ENCODE measurements around the gene OCIAD1.
"Not testable (repeated sequence)": the region's sequence is repeated elsewhere in the genome, so short reads cannot be mapped to it uniquely, and the experiment has no call there.

Gene OCIAD1

DNA sequence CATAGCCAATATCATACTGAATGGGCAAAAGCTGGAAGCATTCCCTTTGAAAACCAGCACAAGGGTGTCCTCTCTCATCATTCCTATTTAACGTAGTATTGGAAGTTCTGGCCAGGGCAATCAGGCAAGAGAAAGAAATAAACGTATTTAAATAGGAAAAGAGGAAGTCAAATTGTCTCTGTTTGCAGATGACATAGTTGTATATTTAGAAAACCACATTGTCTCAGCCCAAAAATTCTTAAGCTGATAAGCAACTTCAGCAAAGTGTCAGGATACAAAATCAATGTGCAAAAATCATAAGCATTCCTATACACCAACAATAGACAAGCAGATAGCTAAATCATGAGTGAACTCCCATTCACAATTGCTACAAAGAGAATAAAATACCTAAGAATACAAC lies 9.5 kb upstream of the OCIAD1 start:
- not testable (repeated sequence) for DNase-seq

DNA sequence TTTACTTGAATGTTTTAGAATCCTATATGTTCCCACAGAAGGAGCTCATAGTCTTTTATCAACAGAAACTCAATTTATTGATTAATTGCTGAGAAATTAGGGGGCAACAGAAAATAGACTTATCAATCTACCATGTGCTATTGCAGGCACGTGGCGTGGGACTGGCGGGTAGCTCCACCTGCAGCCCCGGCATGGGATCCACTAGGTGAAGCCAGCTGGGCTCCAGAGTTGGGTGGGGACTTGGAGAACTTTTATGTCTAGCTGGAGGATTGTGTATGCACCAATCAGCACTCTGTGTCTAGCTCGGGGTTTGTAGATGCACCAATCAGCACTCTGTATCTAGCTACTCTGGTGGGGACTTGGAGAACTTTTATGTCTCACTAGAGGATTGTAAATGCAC lies 3.3 kb upstream of the OCIAD1 start:
- DNase-seq, result no peak

DNA sequence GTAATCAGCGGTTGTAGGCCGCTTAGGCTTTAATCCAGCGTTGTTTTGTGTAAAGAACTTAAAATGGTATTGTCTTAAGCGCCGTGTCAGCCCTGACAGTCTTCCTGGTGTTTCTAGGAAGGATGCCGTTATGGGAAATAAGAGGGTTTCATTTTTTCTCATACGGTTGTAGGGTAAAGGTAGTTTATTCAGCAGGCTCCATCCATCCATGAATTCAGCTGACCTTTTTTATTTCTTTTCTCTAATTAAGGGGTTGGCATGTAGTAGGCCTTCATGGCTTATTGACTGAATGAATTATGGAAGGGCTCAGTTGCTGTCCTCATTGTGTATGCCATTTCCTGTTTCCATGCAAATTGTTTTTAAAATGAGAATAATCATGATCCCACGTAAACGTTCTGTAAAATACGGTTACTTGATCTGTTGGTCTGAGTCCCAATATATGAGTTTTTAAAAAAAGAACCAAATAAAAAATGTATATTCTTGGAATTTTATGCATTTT lies 693 bp downstream of the OCIAD1 start:
- no peak for DNase-seq

DNA sequence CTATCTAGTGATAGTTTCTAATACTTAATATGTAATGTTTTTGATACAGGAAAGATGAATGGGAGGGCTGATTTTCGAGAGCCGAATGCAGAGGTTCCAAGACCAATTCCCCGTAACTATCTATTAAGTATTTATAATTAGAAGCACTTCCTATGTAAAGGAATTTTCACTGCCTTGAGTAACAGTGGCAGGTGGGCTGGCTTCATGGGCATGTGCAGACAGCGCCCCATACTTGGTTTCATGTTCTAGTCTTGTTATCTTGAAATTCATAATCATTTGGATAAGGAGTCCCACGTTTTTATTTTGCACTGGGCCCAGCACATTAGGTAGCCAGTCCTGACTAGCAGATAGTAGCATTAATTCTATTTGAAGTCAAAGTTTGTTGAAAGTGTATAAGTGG lies 1.7 kb downstream of the OCIAD1 start:
- no peak for DNase-seq

DNA sequence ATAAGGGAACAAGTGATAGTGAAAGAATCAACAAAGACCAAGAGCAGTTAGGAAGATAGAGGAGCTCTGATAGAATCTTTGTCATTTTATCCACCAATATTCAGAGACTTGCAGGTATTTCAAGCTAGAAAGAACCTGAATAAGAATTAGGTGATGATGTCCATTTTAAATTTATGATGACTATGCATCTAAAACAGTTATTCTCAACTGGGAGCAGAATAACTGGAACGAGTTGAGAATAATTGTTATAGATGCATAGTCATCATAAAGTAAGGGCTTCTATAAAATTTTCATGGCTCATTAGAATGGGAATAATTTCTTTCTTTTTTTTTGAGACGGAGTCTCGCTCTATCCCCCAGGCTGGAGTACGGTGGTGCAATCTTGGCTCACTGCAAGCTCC lies 5.8 kb downstream of the OCIAD1 start:
- no peak for DNase-seq

DNA sequence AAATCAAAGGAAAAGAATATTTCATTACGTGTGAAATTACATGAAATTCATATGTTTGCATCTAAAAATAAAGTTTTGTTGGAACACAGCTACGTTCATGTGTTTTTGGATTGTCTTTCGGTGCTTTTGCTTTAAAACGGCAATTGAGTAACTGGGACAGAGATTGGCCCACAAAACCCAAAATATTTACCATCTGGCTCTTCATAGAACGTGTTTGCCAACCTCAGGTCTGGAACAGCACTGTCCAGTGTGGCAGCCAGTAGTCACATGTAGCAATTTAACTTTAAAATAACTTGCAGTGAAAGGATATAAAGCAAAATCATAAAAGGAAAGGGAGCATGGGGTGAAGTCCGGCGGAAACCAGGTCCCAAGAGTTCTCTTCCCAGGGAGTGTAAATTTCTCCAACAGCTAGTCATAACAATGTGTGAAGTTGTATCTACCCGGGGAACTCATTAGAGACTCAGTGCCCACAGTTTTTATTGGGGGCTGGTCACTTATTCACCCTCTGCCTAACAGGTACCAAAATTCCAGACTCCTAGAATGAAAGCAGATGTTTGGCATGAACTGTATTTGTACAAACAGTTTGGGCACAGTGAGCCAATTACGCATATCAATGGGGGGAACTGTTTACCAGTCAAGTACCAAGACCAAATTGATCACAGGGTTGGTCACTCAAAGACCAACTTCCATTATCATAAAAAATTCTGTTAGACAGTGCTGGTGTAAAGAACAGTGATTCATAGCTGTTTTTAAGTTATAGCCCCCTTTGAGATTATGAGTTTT lies 10.3 kb downstream of the OCIAD1 start:
- no peak for DNase-seq

DNA sequence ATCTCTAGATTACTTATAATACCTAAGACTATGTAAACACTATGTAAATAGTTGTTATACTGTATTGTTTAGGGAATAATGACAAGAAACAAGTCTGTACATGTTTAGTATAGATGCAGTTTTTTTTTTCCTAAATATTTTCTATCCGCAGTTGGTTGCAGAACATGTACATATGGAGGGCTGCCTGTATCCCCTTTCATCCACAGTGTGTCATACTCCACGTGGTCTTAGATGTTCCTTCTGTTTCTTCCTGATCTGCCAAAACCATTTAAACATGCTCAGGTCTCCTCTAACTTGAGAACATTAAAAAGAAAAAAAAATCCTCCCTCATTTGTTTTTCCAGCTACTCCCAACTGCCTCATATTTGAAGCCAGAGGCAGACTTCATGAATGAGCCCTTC lies 14.0 kb downstream of the OCIAD1 start:
- no peak for DNase-seq

DNA sequence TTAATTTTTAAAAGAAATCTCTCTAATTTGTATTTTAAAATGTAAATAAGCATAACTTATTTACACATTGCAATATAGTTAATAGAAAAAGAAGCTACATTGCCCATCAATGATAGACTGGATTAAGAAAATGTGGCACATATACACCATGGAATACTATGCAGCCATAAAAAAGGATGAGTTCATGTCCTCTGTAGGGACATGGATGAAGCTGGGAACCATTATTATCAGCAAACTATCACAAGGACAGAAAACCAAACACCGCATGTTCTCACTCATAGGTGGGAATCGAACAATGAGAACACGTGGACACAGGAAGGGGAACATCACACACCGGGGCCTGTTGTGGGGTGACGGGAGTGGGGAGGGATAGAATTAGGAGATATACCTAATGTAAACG lies 17.9 kb downstream of the OCIAD1 start:
- DNase-seq, result not testable (repeated sequence)

DNA sequence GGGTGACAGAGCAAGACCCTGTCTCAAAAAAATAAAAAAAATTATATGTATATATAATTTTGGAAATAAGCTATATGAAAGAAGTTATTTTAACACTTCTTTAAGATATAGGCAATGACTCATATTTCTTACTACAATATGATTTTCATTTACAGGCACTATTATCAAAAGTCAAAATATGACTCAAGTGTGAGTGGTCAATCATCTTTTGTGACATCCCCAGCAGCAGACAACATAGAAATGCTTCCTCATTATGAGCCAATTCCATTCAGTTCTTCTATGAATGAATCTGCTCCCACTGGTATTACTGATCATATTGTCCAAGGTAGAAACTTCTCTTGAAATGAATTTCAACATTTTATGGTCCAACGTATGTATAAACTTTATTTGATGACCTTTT lies 20.8 kb downstream of the OCIAD1 start:
- DNase-seq, result no peak

DNA sequence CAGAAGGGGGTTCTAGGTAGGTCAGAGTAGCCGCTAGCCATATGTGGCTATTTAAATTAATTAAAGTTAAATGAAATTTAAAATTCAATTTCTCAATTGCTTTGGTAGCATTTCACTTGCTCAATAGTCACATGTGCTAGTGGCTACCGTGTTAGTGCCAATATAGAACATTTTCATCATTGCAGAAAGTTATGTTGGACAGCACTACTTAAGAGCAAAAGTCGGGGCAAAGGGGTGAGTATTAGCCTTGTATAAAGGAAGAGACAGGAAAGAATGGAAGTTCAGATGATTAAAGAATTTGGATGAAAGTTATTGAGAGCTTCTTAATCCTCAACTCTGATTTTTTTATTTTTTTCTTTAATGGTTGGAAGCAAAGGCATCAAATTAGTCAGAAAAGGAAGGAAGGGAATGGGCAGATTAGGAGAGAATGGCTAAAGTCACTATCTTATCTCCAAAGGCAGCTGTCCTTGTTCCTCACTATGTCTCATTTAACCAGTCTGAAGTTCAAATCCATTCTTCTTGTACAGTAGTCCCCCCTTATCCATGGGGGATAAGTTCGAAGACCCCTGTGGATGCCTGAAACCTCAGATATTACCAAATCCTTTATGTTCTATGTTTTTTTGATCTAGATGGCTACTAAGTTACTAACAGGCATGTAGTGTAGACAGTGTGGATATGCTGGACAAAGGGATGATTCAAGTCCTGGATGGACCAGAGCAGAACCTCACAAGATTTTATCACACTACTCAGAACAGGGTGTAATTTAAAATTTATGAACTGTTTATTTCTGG lies 22.9 kb downstream of the OCIAD1 start:
- no peak for DNase-seq

DNA sequence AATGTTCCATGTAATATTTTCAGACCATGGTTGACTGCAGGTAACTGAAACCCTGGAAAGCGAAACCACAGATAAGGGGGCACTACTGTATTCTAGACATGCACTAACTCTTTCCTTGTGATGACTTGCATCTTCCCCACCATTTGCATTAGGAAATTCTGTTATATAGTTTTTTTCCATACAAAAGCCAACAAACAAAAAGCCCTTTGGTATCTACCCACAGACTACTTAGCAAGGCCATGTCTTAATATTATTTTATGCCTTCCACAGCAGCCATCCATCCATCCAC lies 23.5 kb downstream of the OCIAD1 start:
- no peak for DNase-seq

DNA sequence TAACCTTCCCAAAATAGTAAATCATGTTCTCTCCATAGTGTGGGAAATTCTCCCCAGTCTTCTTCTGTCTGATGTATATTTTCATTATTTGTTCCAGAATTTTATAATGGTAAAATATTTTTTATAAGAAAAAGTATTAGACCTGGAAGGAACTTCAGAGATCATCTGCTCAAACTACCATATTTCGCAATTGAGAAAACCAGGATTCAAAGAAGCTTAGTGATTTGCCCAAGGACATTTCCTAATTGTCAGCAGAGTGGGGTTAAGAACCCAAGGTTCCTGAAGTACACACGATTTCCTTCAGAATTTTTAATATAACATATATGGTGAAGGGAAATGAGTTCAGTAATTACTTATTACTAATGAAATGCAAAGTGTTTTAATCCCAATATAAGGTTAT lies 24.1 kb downstream of the OCIAD1 start:
- DNase-seq, result no peak

DNA sequence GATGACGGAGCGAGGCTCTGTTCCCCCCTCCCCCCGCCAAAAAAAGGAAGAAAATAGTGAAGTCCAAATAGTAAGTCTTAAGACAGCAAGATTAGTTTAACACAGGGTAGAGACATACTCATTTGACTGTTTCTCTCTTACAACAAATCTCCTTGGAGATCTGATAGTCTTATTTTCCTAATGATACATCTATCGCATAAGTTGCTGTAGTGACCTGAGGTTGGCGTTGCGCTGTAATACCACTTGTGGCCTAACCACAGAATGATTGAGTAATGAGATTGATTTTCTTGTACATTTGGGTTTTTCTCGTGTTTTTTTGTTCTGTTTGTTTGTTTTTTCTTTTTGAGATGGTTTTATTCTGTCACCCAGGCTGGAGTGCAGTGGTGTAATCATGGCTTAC lies 27.2 kb downstream of the OCIAD1 start:
- no peak for DNase-seq

DNA sequence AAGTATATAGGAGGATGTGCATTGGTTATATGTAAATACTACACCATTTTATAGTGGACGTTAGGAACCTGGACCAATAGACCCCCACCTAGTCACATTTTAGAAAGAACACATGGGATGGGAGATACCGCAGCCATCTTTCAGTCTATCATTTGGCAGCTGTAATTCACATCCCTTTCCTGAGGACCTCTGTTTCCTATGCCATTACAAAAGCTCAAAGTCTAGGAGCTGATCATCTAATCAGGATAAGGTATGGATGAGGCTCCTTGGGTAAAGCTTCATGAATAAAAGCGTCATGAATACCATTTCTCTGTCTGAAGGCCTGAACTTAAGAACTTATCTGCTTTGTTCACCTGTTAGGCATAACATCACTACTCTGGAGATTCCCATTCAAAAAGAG lies 31.1 kb downstream of the OCIAD1 start:
- DNase-seq, result no peak

DNA sequence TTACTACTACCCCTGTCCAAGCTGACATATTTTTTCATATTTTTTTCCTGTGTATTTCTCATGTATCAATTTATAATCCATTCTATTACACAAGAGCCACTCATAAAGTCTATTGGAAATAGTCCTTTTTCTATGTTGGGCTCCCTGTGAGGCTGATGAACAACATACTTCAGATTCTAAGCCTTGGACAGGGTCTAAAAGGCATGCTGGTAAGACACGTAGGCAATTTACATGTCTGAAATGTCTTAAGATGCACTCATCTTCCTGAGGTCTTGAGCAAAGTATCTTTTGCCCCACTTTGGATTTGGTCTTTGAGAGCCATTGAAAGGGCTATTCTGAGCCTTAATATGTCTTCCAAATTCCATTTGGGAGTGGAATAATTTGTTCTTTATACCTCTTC lies 31.8 kb downstream of the OCIAD1 start:
- no peak for DNase-seq

DNA sequence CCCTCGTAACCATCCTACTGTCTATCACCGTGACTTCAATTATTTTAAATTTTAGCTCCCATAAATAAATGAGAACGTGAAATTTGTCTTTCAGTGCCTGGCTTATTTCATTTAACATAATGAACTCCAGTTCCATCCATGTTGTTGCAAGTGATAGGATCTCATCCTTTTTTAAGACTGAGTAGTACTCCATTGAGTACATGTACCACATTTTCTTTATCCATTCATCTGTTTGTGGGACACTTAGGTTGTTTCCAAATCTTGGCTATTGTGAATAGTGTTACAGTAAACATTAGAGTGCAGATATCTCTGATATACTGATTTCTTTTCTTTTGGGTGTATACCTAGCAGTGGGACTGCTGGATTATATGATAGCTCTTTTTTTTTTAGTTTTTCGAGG lies 32.8 kb downstream of the OCIAD1 start:
- no peak for DNase-seq

DNA sequence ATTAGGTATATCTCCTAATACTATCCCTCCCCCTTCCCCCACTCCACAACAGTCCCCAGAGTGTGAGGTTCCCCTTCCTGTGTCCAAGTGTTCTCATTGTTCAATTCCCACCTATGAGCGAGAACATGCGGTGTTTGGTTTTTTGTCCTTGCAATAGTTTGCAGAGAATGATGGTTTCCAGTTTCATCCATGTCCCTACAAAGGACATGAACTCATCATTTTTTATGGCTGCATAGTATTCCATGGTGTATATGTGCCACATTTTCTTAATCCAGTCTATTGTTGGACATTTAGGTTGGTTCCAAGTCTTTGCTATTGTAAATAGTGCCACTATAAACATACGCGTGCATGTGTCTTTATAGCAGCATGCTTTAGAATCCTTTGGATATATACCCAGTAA lies 33.8 kb downstream of the OCIAD1 start:
- DNase-seq, result not testable (repeated sequence)

DNA sequence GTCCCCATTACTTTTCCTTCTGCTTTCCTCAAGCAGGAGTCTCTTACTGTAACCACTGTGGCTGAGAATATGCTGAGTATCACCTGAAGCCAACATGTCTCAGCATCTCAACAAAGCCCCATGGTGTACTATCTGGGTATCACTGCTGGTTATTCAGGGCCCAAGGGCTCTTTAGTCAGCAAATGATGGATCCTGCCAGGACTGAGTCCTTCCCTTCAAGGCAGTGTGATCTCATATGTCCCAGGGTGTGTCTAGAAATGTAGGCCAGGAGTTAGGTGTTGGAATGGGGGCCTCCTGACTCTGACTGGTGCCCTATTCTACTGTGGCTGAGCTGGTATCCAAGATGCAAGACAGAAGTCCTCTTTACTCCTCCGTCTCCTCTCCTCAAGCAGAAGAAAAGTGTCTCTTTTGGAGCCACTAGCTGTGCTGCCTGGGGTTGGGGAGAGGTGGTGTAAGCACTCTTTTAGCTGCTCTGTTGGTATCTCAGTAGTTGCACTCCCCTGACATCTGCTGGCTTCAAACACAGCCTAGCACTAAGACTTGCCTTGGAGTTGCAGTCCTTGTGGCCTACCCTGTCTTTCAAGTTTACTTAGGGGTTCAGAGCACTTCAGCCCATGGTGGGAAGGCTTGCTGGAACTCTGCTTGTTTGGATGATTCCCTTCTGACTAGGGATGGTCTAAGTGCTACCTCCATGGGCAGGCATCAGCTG lies 47.1 kb downstream of the OCIAD1 start:
- DNase-seq, result no peak

DNA sequence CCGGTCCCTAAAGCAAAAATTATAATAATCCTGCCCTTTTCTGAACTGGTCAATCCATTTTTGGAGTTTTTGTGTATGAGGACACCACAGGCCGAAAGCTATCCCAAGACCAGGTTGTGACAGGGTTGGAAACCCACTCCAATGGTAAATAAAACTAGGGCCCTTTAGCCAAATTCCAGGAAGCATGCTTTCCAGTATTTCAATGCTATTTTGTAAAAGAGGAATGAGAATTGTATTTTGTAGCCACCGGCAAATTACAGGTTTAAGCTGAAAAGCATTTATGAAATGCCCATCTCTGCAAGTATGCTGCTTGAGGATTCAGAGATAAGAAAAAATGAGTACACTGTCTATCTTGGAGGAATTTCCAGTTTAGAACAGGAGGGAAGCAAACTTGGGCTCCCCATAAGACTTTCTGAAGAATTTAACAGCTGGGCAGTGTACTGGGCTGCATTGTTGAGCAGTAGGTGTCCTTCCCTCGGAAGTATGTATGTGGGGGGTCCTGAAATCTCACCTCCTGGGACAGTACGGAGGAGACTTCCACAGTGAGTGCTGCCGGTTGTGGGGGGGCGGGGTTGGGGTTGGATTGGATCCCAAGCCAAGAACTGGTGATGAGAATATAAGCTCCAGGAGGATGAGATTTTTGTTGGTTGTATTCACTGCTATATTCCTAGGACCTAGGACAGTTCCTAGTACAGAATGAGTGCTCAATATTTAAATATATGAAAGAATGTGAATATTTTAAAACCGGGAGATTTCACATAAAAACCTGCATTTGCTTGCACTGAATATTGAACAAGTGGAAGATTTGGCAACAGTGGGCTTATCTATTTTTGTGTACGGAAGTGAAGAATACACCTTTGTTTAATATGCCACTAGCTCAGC lies 48.9 kb downstream of the OCIAD1 start:
- DNase-seq, result no peak

DNA sequence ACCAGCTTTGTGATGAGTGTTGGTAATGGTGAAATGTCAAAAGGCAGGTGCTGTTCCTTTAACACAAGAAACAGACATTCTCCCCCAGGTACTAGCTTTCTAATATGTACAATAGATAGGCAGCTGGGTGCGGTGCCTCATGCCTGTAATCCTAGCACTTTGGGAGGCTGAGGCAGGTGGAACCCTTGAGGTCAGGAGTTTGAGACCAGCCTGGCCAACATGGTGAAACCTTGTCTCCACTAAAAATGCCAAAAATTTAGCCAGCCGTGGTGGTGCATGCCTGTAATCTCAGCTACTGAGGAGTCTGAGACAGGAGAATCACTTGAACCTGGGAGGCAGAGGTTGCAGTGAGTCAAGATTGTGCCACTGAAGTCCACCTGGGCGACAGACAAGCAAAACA lies 50.8 kb downstream of the OCIAD1 start:
- not testable (repeated sequence) for DNase-seq

DNA sequence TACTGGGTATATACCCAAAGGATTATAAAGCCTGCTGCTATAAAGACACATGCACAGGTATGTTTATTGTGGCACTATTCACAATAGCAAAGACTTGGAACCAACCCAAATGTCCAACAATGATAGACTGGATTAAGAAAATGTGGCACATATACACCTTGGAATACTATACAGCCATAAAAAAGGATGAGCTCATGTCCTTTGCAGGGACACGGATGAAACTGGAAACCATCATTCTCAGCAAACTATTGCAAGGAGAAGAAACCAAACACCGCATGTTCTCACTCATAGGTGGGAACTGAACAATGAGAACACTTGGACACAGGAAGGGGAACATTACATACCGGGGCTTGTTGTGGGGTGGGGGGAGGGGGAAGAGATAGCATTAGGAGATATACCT lies 58.9 kb downstream of the OCIAD1 start:
- not testable (repeated sequence) for DNase-seq

DNA sequence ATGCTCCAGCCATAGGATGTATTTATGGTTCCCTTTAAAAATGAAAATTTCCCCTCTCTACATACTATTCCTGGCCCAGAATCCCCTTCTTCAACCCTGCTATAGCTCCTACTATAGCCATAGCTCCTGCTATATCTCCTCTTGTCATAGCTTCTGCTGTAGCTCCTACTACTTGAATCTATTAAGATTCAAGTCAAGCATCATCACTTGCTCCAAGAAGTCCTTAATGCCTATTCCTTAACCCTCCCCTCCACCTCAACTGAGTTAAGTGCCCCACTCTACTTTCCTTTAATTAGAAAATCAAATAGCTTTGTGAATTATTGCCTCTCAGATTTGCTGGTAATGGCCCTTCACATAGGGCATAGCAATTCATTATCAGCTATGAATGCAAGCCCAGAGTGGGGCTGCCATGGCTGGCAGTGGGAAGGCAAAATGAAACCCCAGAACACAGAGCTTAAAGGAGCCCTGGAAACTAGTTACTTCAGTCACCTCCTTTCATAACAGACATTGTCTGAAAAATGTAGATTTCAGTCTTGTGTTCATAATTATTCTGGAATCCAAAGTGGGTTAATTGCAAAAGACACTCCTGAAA lies 60.2 kb downstream of the OCIAD1 start:
- no peak for DNase-seq
